GM12801 (cell line): ENCODE data around the gene EPB41L5.

Experiments
- CTCF ChIP-seq: IDR thresholded peaks from one replicate; pipeline ENCODE4 v1.5.1; 2011; ENCODE audit warnings: control low read depth; ENCODE audit not compliant: insufficient read length; ENCODE audit errors: extremely low read depth

EPB41L5 gene

GRCh38 chr2:120179396-120179795 is 166.5 kb downstream of the EPB41L5 start:
- no peak for TF ChIP-seq CTCF

GRCh38 chr2:120180066-120180465 is 167.2 kb downstream of the EPB41L5 start:
- TF ChIP-seq CTCF = no peak

GRCh38 chr2:120182019-120182560 is 169.2 kb downstream of the EPB41L5 start:
- TF ChIP-seq CTCF = no peak

- no peak for TF ChIP-seq CTCF
These were observed 176.3 kb downstream of the EPB41L5 start for GRCh38 chr2:120189189-120189588.

GRCh38 chr2:120192280-120192679 is 179.4 kb downstream of the EPB41L5 start:
- no peak for TF ChIP-seq CTCF

- no peak for TF ChIP-seq CTCF
These were observed 182.7 kb downstream of the EPB41L5 start for GRCh38 chr2:120195553-120195952.

GRCh38 chr2:120203251-120204021 is 190.6 kb downstream of the EPB41L5 start:
- TF ChIP-seq CTCF = no peak

- no peak for TF ChIP-seq CTCF
These were observed 191.1 kb downstream of the EPB41L5 start for GRCh38 chr2:120204022-120204405.
